Thyroid gland (tissue), 4 donors: ENCODE data around the gene CACNA1E. TPM values are rescaled to one million over a fixed set of nuclear protein-coding genes. Genes with fewer than 3 reads are reported as not detected.

Experiments
- DNase-seq, 2 donors: peaks; one replicate each; pipeline ENCODE4 v3.0.0-alpha.2; 2019
- H3K27ac ChIP-seq, 3 donors: fragments of 200-600 bp; sonication (generic); 1 replicate in 2 of 3; 2 replicates in 1 of 3; pipeline ENCODE4 v1.5.1; 2016 to 2019; ENCODE audit warnings: mild to moderate bottlenecking in 1 of 3, moderate library complexity in 1 of 3
- H3K27me3 ChIP-seq: fragments of 200-600 bp; sonication (generic); one replicate; pipeline ENCODE4 v1.5.1; 2019
- H3K36me3 ChIP-seq, 2 donors: fragments of 200-600 bp; sonication (generic); one replicate each; pipeline ENCODE4 v1.5.1; 2016 to 2019
- H3K4me1 ChIP-seq, 2 donors: fragments of 200-600 bp; sonication (generic); one replicate each; pipeline ENCODE4 v1.5.1; 2017 to 2019
- H3K4me3 ChIP-seq, 3 donors: fragments of 200-600 bp; sonication (generic); replicated peaks in 1 of 3; 1 replicate in 2 of 3; 2 replicates in 1 of 3; pipeline ENCODE4 v1.5.1; 2016; ENCODE audit warnings: mild to moderate bottlenecking in 1 of 3
- H3K9me3 ChIP-seq: fragments of 200-600 bp; sonication (generic); one replicate; pipeline ENCODE4 v1.5.1; 2017
- POLR2A ChIP-seq, 2 donors: fragments of 450-650 bp; IDR thresholded peaks; one replicate each; pipeline ENCODE4 v1.6.1; 2017; ENCODE audit warnings: antibody characterized with exemption in 2 of 2, mild to moderate bottlenecking in 2 of 2, moderate library complexity in 1 of 2
- WGBS, 2 donors: methylation state at CpG; one replicate each; pipeline ENCODE4 v1.1.5; 2017; 5-methylcytosine and 5-hydroxymethylcytosine counted together
- intact Hi-C: fragments of 100-400 bp; cut with DNase I; formaldehyde crosslinking; loops from one replicate; pipeline ENCODE4 v1.15.1; 2023
- total RNA-seq, 4 donors: library from RNA; depleted of rRNA; stranded (reverse); fragments of >200 nt; gene quantifications; one replicate each; pipeline ENCODE4 v1.2.3, GENCODE V29; 2016
- TF ChIP-seq, protein P1 (sequence below), 6 experiments: fragments of 200-600 bp in 3 of 6; fragments of 450-650 bp in 3 of 6; sonication (generic) in 3 of 6; IDR thresholded peaks; one replicate each; pipeline ENCODE4 v1.5.1; 2016 to 2019; ENCODE audit warnings: antibody characterized with exemption in 6 of 6, mild to moderate bottlenecking in 2 of 6, inconsistent platforms in 1 of 6, moderate library complexity in 1 of 6

CACNA1E gene
- total RNA-seq, 4 donors from 2014 or later, result under 0.01 to 0.46 (median 0.15) TPM

DNA sequence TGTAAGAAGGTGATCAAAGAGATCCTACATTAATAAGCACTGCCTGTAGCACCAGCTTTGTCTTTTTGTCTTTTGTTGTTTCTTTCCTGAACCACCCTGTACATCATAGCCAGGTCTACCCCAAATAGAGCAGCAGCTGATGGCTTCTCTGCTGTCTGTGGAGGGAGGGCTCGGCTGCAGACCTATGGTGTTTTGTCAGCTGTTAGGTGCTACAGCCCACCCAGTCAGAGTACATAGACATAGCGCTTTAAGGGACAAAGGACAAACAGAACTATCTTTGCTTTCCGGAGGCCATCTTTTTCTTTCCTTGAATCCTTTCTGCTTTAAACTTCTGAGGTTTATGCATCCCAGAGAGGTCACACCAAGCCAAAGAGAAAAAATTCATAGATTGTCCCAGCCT lies 320.1 kb downstream of the CACNA1E start:
- Histone ChIP-seq H3K4me3 (no peak overlapping the region), H3K36me3 (no peaks in the 10 kb centered on the region), H3K27me3 (no peaks in the 10 kb centered on the region), H3K27ac (no peak overlapping the region), H3K4me1 (no peaks in the 10 kb centered on the region), H3K9me3 (no peaks in the 10 kb centered on the region)
- WGBS, 2 donors, result 76 to 93% methylated on average over 3 of the region's 3 CpGs
- intact Hi-C loops, result no loop called here
- no peak for DNase-seq
- no peak for TF ChIP-seq POLR2A (IDR thresholded peaks at IDR 0.05)

DNA sequence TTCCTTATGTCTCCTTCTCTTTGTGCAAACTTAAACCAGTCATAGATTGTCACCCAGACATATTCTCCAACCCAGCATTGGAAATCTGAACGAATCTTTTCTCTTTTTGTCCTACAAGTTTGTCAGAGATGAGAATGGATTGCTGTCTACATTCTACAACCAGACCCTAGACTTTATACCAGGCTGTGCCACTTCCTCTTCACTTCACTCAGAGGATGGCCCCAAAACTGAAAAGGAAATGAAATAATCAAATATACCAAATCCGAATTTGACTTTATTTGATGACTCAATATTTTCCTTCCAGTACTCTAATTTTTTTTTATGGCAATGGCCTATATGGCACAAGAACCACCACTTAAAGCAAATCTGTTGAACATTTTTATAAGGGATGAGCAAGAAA lies 321.7 kb downstream of the CACNA1E start:
- H3K4me1 ChIP-seq, result no peaks in the 10 kb centered on the region
- intact Hi-C loops, result no loop called here
- H3K27me3 ChIP-seq, result no peaks in the 10 kb centered on the region
- DNase-seq, result no peak
- H3K36me3 ChIP-seq, result no peaks in the 10 kb centered on the region
- no peak overlapping the region for H3K27ac ChIP-seq
- no peak for TF ChIP-seq POLR2A (IDR thresholded peaks at IDR 0.05)
- TF ChIP-seq, protein P1, sequence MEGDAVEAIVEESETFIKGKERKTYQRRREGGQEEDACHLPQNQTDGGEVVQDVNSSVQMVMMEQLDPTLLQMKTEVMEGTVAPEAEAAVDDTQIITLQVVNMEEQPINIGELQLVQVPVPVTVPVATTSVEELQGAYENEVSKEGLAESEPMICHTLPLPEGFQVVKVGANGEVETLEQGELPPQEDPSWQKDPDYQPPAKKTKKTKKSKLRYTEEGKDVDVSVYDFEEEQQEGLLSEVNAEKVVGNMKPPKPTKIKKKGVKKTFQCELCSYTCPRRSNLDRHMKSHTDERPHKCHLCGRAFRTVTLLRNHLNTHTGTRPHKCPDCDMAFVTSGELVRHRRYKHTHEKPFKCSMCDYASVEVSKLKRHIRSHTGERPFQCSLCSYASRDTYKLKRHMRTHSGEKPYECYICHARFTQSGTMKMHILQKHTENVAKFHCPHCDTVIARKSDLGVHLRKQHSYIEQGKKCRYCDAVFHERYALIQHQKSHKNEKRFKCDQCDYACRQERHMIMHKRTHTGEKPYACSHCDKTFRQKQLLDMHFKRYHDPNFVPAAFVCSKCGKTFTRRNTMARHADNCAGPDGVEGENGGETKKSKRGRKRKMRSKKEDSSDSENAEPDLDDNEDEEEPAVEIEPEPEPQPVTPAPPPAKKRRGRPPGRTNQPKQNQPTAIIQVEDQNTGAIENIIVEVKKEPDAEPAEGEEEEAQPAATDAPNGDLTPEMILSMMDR (IDR thresholded peaks at IDR 0.05), result no peak
- H3K4me3 ChIP-seq, result no peak overlapping the region
- no peaks in the 10 kb centered on the region for H3K9me3 ChIP-seq
- 78 to 86% methylated on average over 2 of the region's 2 CpGs for WGBS, 2 donors

DNA sequence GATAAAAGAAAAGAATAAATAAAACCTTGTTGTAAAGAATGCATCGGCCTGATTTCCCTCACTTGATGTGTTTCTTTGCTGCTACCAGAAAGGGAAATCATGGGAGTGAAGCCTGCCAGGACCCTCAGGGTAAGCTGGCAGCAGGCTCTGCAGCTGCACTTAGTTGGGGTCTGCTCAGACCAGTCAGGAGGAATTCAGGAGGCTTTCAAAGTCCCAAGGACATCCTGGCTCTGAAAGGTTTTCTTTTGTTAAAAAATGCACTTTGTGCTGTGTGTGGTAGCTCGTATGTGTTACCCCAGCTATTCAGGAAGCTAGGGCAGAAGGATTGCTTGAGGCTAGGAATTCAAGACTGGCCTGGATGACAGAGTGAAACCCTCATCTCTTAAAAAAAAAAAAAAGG lies 323.4 kb downstream of the CACNA1E start:
- no peak for DNase-seq
- Histone ChIP-seq H3K27me3 (no peaks in the 10 kb centered on the region), H3K27ac (no peak overlapping the region), H3K4me1 (no peaks in the 10 kb centered on the region), H3K9me3 (no peaks in the 10 kb centered on the region), H3K4me3 (no peak overlapping the region), H3K36me3 (no peaks in the 10 kb centered on the region)
- TF ChIP-seq, protein P1 (IDR thresholded peaks at IDR 0.05), result no peak
- TF ChIP-seq POLR2A (IDR thresholded peaks at IDR 0.05), result no peak
- intact Hi-C loops, result no loop called here
- 76 to 85% methylated on average over 2 of the region's 2 CpGs for WGBS, 2 donors

DNA sequence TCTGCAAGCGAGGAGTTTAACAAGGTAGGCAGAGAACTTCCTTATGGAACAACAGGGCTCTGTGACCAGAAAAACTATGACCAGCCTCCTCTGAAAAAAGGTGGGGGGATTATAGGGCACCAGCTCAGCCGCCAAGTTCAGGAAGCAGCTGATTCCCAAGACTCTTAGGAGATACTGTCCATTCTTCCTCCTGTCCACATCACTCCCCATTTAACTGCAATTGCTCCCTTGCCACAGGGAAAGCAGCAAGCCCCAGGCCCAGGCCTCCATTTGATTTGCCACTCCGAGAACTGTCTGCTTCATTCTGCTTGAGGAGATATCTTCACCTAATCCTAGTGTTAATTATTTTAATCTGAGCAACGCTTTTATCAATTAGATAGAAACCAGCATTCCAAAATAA lies 323.9 kb downstream of the CACNA1E start:
- no peak overlapping the region for H3K27ac ChIP-seq

DNA sequence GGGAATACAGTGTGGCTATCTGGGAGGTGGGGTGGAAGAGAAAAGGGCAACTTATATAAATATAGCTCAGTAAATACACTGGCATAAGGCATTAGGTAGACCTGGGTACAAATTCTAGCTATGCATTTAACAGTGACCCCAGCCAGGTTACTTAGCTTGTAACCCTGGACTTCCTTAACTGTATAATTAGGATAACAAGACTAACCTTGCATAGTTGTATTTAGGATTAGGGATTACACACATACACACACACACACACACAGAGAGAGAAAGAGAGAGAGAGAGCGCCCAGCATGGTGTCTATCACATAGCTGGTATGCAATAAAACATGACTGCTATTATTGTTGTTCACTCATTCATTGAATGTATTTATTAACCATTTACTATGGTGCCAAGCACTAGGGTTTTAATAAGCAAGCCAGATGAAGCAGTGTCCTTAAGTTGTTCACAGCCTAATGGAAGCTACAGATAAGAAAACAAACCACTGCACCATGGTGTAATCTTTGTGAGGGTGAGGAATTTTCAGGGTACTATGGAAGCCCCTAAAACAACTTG lies 326.8 kb downstream of the CACNA1E start:
- intact Hi-C loops, result no loop called here
- DNase-seq, result no peak
- H3K27ac ChIP-seq, result no peak overlapping the region
- TF ChIP-seq POLR2A (IDR thresholded peaks at IDR 0.05), result no peak
- TF ChIP-seq, protein P1 (IDR thresholded peaks at IDR 0.05), result no peak
- no peaks in the 10 kb centered on the region for H3K9me3 ChIP-seq
- H3K4me1 ChIP-seq, result no peaks in the 10 kb centered on the region
- no peaks in the 10 kb centered on the region for H3K36me3 ChIP-seq
- WGBS, 2 donors, result 88 to 100% methylated on average over 1 of the region's 1 CpG
- no peaks in the 10 kb centered on the region for H3K27me3 ChIP-seq
- H3K4me3 ChIP-seq, result no peak overlapping the region

More for the DNA sequence above, 323.9 kb downstream of the CACNA1E start:
- Histone ChIP-seq H3K27me3 (no peaks in the 10 kb centered on the region), H3K4me3 (no peak overlapping the region), H3K4me1 (no peaks in the 10 kb centered on the region), H3K9me3 (no peaks in the 10 kb centered on the region), H3K36me3 (no peaks in the 10 kb centered on the region)
- WGBS, 2 donors, result 84 to 89% methylated on average over 4 of the region's 4 CpGs
- no peak for DNase-seq
- TF ChIP-seq, protein P1 (IDR thresholded peaks at IDR 0.05), result no peak
- TF ChIP-seq POLR2A (IDR thresholded peaks at IDR 0.05), result no peak
- intact Hi-C loops, result no loop called here
